ENCODE results near the gene GLT8D1. TPM values are rescaled to one million over a fixed set of nuclear protein-coding genes. Genes with fewer than 3 reads are reported as not detected.
A peak's percentile ranks its signal among the peaks of the same experiment; 100 is the strongest.

The GLT8D1 gene
- polyA plus RNA-seq, 4 donors = 13.0 to 47.6 (median 26.3) TPM

GRCh38 chr3:52663098-52663497 lies 42.5 kb downstream of the GLT8D1 start:
- Histone ChIP-seq H3K4me3 (ENCODE audit: low read depth in 1 of 3, low read length in 3 of 3) (no peak overlapping the region), H3K9me3 (ENCODE audit: control insufficient read depth in 2 of 2, insufficient read depth in 1 of 2, low read depth in 1 of 2, low read length in 1 of 2) (no peaks in the 10 kb centered on the region), H3K4me1 (ENCODE audit: control insufficient read depth in 3 of 3, insufficient read depth in 2 of 3, low read depth in 1 of 3, low read length in 2 of 3) (no peaks in the 10 kb centered on the region), H3K27me3 (ENCODE audit: control insufficient read depth in 3 of 3, insufficient read depth in 3 of 3, low read length in 3 of 3) (no peaks in the 10 kb centered on the region), H3K27ac (ENCODE audit: low read depth in 1 of 3, low read length in 2 of 3) (no peak overlapping the region), H3K36me3 (ENCODE audit: control insufficient read depth in 3 of 3, insufficient read depth in 2 of 3, low read depth in 1 of 3, low read length in 3 of 3) (peaks cover 10 to 59% (median 12%) of the 10 kb centered on the region in 3 donors)
- 59 to 83% (median 73%) methylated on average over 3 of the region's 3 CpGs for WGBS, 3 donors
- FAIRE-seq (no peak), DNase-seq (peak in 1 of 2 donors; percentile 14)

GRCh38 chr3:52660046-52660445 lies 45.5 kb downstream of the GLT8D1 start:
- H3K36me3 ChIP-seq (ENCODE audit: control insufficient read depth in 3 of 3, insufficient read depth in 2 of 3, low read depth in 1 of 3, low read length in 3 of 3) = peaks cover 12 to 51% (median 15%) of the 10 kb centered on the region in 3 donors
- 66 to 93% (median 70%) methylated on average over 3 of the region's 3 CpGs for WGBS, 3 donors

GRCh38 chr3:52655895-52656294 lies 49.7 kb downstream of the GLT8D1 start:
- Histone ChIP-seq H3K27me3 (ENCODE audit: control insufficient read depth in 3 of 3, insufficient read depth in 3 of 3, low read length in 3 of 3) (no peaks in the 10 kb centered on the region), H3K9me3 (ENCODE audit: control insufficient read depth in 2 of 2, insufficient read depth in 1 of 2, low read depth in 1 of 2, low read length in 1 of 2) (no peaks in the 10 kb centered on the region), H3K36me3 (ENCODE audit: control insufficient read depth in 3 of 3, insufficient read depth in 2 of 3, low read depth in 1 of 3, low read length in 3 of 3) (peaks cover 19 to 54% (median 27%) of the 10 kb centered on the region in 3 donors), H3K4me3 (ENCODE audit: low read depth in 1 of 3, low read length in 3 of 3) (no peak overlapping the region), H3K27ac (ENCODE audit: low read depth in 1 of 3, low read length in 2 of 3) (no peak overlapping the region), H3K4me1 (ENCODE audit: control insufficient read depth in 3 of 3, insufficient read depth in 2 of 3, low read depth in 1 of 3, low read length in 2 of 3) (no peaks in the 10 kb centered on the region)
- DNase-seq = no peak
- no peak for FAIRE-seq
- 91 to 99% (median 96%) methylated on average over 3 of the region's 3 CpGs for WGBS, 3 donors

More at GRCh38 chr3:52660046-52660445, 45.5 kb downstream of the GLT8D1 start:
- DNase-seq (no peak), FAIRE-seq (no peak)
- no peaks in the 10 kb centered on the region for H3K4me1 ChIP-seq (ENCODE audit: control insufficient read depth in 3 of 3, insufficient read depth in 2 of 3, low read depth in 1 of 3, low read length in 2 of 3)
- H3K4me3 ChIP-seq (ENCODE audit: low read depth in 1 of 3, low read length in 3 of 3) = no peak overlapping the region
- H3K27me3 ChIP-seq (ENCODE audit: control insufficient read depth in 3 of 3, insufficient read depth in 3 of 3, low read length in 3 of 3) = no peaks in the 10 kb centered on the region
- H3K27ac ChIP-seq (ENCODE audit: low read depth in 1 of 3, low read length in 2 of 3) = no peak overlapping the region
- no peaks in the 10 kb centered on the region for H3K9me3 ChIP-seq (ENCODE audit: control insufficient read depth in 2 of 2, insufficient read depth in 1 of 2, low read depth in 1 of 2, low read length in 1 of 2)

- Histone ChIP-seq H3K4me1 (ENCODE audit: control insufficient read depth in 3 of 3, insufficient read depth in 2 of 3, low read depth in 1 of 3, low read length in 2 of 3) (no peaks in the 10 kb centered on the region), H3K9me3 (ENCODE audit: control insufficient read depth in 2 of 2, insufficient read depth in 1 of 2, low read depth in 1 of 2, low read length in 1 of 2) (no peaks in the 10 kb centered on the region), H3K4me3 (ENCODE audit: low read depth in 1 of 3, low read length in 3 of 3) (no peak overlapping the region), H3K36me3 (ENCODE audit: control insufficient read depth in 3 of 3, insufficient read depth in 2 of 3, low read depth in 1 of 3, low read length in 3 of 3) (peaks cover 22 to 37% (median 29%) of the 10 kb centered on the region in 3 donors), H3K27me3 (ENCODE audit: control insufficient read depth in 3 of 3, insufficient read depth in 3 of 3, low read length in 3 of 3) (no peaks in the 10 kb centered on the region), H3K27ac (ENCODE audit: low read depth in 1 of 3, low read length in 2 of 3) (no peak overlapping the region)
- FAIRE-seq (no peak), DNase-seq (no peak)
These were observed 54.0 kb downstream of the GLT8D1 start for GRCh38 chr3:52651592-52651991.

GRCh38 chr3:52650439-52650838 lies 55.2 kb downstream of the GLT8D1 start:
- Histone ChIP-seq H3K9me3 (ENCODE audit: control insufficient read depth in 2 of 2, insufficient read depth in 1 of 2, low read depth in 1 of 2, low read length in 1 of 2) (no peaks in the 10 kb centered on the region), H3K27me3 (ENCODE audit: control insufficient read depth in 3 of 3, insufficient read depth in 3 of 3, low read length in 3 of 3) (no peaks in the 10 kb centered on the region), H3K27ac (ENCODE audit: low read depth in 1 of 3, low read length in 2 of 3) (no peak overlapping the region), H3K4me1 (ENCODE audit: control insufficient read depth in 3 of 3, insufficient read depth in 2 of 3, low read depth in 1 of 3, low read length in 2 of 3) (no peaks in the 10 kb centered on the region), H3K4me3 (ENCODE audit: low read depth in 1 of 3, low read length in 3 of 3) (no peak overlapping the region), H3K36me3 (ENCODE audit: control insufficient read depth in 3 of 3, insufficient read depth in 2 of 3, low read depth in 1 of 3, low read length in 3 of 3) (peaks cover 22 to 33% (median 27%) of the 10 kb centered on the region in 3 donors)
- DNase-seq = peak in 1 of 2 donors; percentile 12
- no peak for FAIRE-seq
- WGBS, 3 donors = 91 to 100% (median 100%) methylated on average over 1 of the region's 1 CpG

GRCh38 chr3:52649461-52650210 lies 56.0 kb downstream of the GLT8D1 start:
- no peak for FAIRE-seq
- 77 to 97% (median 95%) methylated on average over 4 to 5 of the region's 5 CpGs for WGBS, 3 donors

GRCh38 chr3:52645549-52645948 lies 60.0 kb downstream of the GLT8D1 start:
- no peaks in the 10 kb centered on the region for H3K9me3 ChIP-seq (ENCODE audit: control insufficient read depth in 2 of 2, insufficient read depth in 1 of 2, low read depth in 1 of 2, low read length in 1 of 2)
- H3K27me3 ChIP-seq (ENCODE audit: control insufficient read depth in 3 of 3, insufficient read depth in 3 of 3, low read length in 3 of 3) = no peaks in the 10 kb centered on the region
- peaks cover 21 to 45% (median 23%) of the 10 kb centered on the region in 3 donors for H3K36me3 ChIP-seq (ENCODE audit: control insufficient read depth in 3 of 3, insufficient read depth in 2 of 3, low read depth in 1 of 3, low read length in 3 of 3)
- FAIRE-seq (no peak), DNase-seq (no peak)
- WGBS, 3 donors = 80 to 86% (median 85%) methylated on average over 6 of the region's 6 CpGs
- no peaks in the 10 kb centered on the region for H3K4me1 ChIP-seq (ENCODE audit: control insufficient read depth in 3 of 3, insufficient read depth in 2 of 3, low read depth in 1 of 3, low read length in 2 of 3)
- no peak overlapping the region for H3K4me3 ChIP-seq (ENCODE audit: low read depth in 1 of 3, low read length in 3 of 3)
- no peak overlapping the region for H3K27ac ChIP-seq (ENCODE audit: low read depth in 1 of 3, low read length in 2 of 3)

More at GRCh38 chr3:52649461-52650210, 56.0 kb downstream of the GLT8D1 start:
- Histone ChIP-seq H3K36me3 (ENCODE audit: control insufficient read depth in 3 of 3, insufficient read depth in 2 of 3, low read depth in 1 of 3, low read length in 3 of 3) (peaks cover 22 to 35% (median 27%) of the 10 kb centered on the region in 3 donors), H3K4me1 (ENCODE audit: control insufficient read depth in 3 of 3, insufficient read depth in 2 of 3, low read depth in 1 of 3, low read length in 2 of 3) (no peaks in the 10 kb centered on the region), H3K9me3 (ENCODE audit: control insufficient read depth in 2 of 2, insufficient read depth in 1 of 2, low read depth in 1 of 2, low read length in 1 of 2) (no peaks in the 10 kb centered on the region), H3K27me3 (ENCODE audit: control insufficient read depth in 3 of 3, insufficient read depth in 3 of 3, low read length in 3 of 3) (no peaks in the 10 kb centered on the region), H3K27ac (ENCODE audit: low read depth in 1 of 3, low read length in 2 of 3) (no peak overlapping the region), H3K4me3 (ENCODE audit: low read depth in 1 of 3, low read length in 3 of 3) (no peak overlapping the region)
- no peak for DNase-seq
